ENCODE measurements around the gene ITIH1.

The ITIH1 gene

GRCh38 chr3:52787246-52787645 is 9.8 kb downstream of the ITIH1 start:
- no peak for DNase-seq (ENCODE audit: low read depth)
- no peak overlapping the region for H3K4me3 ChIP-seq (ENCODE audit: low read depth, low read length)
- no peak for TF ChIP-seq CTCF (IDR thresholded peaks at IDR 0.05; ENCODE audit: control insufficient read depth, extremely low read depth, insufficient read depth)

GRCh38 chr3:52787672-52788625 is 10.6 kb downstream of the ITIH1 start:
- no peak for DNase-seq (ENCODE audit: low read depth)
- TF ChIP-seq CTCF (IDR thresholded peaks at IDR 0.05; ENCODE audit: control insufficient read depth, extremely low read depth, insufficient read depth): no peak
- no peak overlapping the region for H3K4me3 ChIP-seq (ENCODE audit: low read depth, low read length)

GRCh38 chr3:52788890-52789745 is 11.7 kb downstream of the ITIH1 start:
- H3K4me3 ChIP-seq (ENCODE audit: low read depth, low read length): no peak overlapping the region
- no peak for TF ChIP-seq CTCF (IDR thresholded peaks at IDR 0.05; ENCODE audit: control insufficient read depth, extremely low read depth, insufficient read depth)
- no peak for DNase-seq (ENCODE audit: low read depth)

- no peak for TF ChIP-seq CTCF (IDR thresholded peaks at IDR 0.05; ENCODE audit: control insufficient read depth, extremely low read depth, insufficient read depth)
- no peak for DNase-seq (ENCODE audit: low read depth)
These were observed 12.3 kb downstream of the ITIH1 start for GRCh38 chr3:52789746-52790040.

GRCh38 chr3:52790337-52790736 is 12.9 kb downstream of the ITIH1 start:
- no peak for TF ChIP-seq CTCF (IDR thresholded peaks at IDR 0.05; ENCODE audit: control insufficient read depth, extremely low read depth, insufficient read depth)
- no peak for DNase-seq (ENCODE audit: low read depth)
- no peak overlapping the region for H3K4me3 ChIP-seq (ENCODE audit: low read depth, low read length)

More at GRCh38 chr3:52789746-52790040, 12.3 kb downstream of the ITIH1 start:
- no peak overlapping the region for H3K4me3 ChIP-seq (ENCODE audit: low read depth, low read length)

- no peak for DNase-seq (ENCODE audit: low read depth)
- TF ChIP-seq CTCF (IDR thresholded peaks at IDR 0.05; ENCODE audit: control insufficient read depth, extremely low read depth, insufficient read depth): no peak
- H3K4me3 ChIP-seq (ENCODE audit: low read depth, low read length): no peak overlapping the region
These were observed 13.3 kb downstream of the ITIH1 start for GRCh38 chr3:52790741-52791140.
